Measurements from ENCODE around the gene CELSR1. TPM values are rescaled to one million over a fixed set of nuclear protein-coding genes. Genes with fewer than 3 reads are reported as not detected.

The CELSR1 gene
- total and polyA plus RNA-seq, 2 donors from 2014 or later: 15.7 to 49.9 TPM

DNA sequence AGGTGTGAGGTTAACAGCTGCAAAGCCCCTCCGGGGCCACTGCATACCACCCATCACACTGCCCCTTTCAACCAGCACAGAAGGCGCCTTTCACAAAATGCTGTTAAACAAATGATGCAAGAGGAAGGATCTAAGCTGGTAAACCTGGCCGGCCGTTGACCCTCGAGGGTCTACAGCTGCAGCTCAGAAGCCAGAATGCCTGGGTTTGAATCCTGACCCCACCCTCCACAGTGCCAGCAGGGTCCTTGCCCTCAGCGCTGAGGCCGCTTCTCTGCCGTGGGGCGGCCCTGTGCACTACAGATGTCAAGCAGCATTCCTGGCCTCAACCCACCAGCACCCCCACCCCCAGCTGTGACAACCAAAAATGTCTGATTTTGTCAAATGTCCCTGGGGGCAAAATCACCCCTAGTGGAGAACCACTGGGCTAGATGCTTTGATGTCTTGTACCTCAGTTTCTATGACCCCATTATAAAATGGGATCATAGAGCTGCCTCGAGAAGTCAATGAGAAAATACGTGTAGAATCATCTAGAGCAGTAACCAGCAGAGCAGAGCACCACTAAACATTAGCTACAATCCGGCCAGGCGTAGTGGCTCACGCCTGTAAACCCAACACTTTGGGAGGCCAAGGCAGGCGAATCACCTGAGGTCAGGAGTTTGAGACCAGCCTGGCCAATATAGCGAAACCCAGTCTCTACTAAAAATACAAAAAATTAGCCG lies 77.9 kb downstream of the CELSR1 start:
- peaks cover 0 to 3% (median 0%) of the 10 kb centered on the region in 3 donors for H3K4me1 ChIP-seq (ENCODE audit: control insufficient read depth in 2 of 3, insufficient read depth in 2 of 3, low read depth in 1 of 3, low read length in 3 of 3)
- no peaks in the 10 kb centered on the region for H3K27me3 ChIP-seq (ENCODE audit: control insufficient read depth, insufficient read depth, low read length)
- H3K9ac ChIP-seq (ENCODE audit: low read length in 3 of 3): no peak overlapping the region
- no peaks in the 10 kb centered on the region for H3K9me3 ChIP-seq (ENCODE audit: control insufficient read depth in 2 of 3, insufficient read depth in 1 of 3, low read length in 3 of 3)
- DNase-seq (no peak), FAIRE-seq (no peak)
- TF ChIP-seq, protein P1, sequence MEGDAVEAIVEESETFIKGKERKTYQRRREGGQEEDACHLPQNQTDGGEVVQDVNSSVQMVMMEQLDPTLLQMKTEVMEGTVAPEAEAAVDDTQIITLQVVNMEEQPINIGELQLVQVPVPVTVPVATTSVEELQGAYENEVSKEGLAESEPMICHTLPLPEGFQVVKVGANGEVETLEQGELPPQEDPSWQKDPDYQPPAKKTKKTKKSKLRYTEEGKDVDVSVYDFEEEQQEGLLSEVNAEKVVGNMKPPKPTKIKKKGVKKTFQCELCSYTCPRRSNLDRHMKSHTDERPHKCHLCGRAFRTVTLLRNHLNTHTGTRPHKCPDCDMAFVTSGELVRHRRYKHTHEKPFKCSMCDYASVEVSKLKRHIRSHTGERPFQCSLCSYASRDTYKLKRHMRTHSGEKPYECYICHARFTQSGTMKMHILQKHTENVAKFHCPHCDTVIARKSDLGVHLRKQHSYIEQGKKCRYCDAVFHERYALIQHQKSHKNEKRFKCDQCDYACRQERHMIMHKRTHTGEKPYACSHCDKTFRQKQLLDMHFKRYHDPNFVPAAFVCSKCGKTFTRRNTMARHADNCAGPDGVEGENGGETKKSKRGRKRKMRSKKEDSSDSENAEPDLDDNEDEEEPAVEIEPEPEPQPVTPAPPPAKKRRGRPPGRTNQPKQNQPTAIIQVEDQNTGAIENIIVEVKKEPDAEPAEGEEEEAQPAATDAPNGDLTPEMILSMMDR (IDR thresholded peaks at IDR 0.05; ENCODE audit: borderline replicate concordance, extremely low read depth, insufficient read depth): no peak
- no peak overlapping the region for H3K27ac ChIP-seq (ENCODE audit: low read depth in 2 of 2, low read length in 2 of 2)
- H3K4me3 ChIP-seq (ENCODE audit: low read length in 3 of 3): no peak overlapping the region
- intact Hi-C loops (cut with DNase I): no loop called here
- H3K36me3 ChIP-seq (ENCODE audit: control insufficient read depth in 2 of 3, insufficient read depth in 3 of 3, low read length in 3 of 3): peaks cover 0 to 15% (median 3%) of the 10 kb centered on the region in 3 donors

DNA sequence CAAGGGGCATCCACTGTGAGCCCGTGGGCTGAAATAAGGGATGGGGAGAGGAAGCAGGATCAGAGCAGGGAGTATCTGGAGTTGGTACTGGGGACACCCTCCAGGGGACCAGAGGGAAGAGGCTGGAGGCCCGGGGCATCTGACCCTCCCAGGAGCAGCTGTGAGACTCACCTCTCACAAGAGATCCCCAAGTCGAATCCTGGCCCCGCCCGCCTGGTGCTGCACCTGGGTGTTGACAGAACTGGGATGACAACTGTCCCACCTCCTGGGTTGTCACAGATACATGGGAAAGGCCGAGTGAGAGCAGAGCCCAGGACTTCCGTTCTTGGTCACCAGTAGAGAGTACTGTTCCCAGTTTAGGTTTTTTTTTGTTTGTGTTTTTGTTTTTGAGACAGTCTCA lies 78.9 kb downstream of the CELSR1 start:
- Histone ChIP-seq H3K27ac (ENCODE audit: low read depth in 2 of 2, low read length in 2 of 2) (no peak overlapping the region), H3K9ac (ENCODE audit: low read length in 3 of 3) (no peak overlapping the region), H3K27me3 (ENCODE audit: control insufficient read depth, insufficient read depth, low read length) (no peaks in the 10 kb centered on the region), H3K4me1 (ENCODE audit: control insufficient read depth in 2 of 3, insufficient read depth in 2 of 3, low read depth in 1 of 3, low read length in 3 of 3) (peaks cover 0 to 8% (median 3%) of the 10 kb centered on the region in 3 donors), H3K4me3 (ENCODE audit: low read length in 3 of 3) (no peak overlapping the region), H3K36me3 (ENCODE audit: control insufficient read depth in 2 of 3, insufficient read depth in 3 of 3, low read length in 3 of 3) (peaks cover 0 to 15% (median 3%) of the 10 kb centered on the region in 3 donors), H3K9me3 (ENCODE audit: control insufficient read depth in 2 of 3, insufficient read depth in 1 of 3, low read length in 3 of 3) (no peaks in the 10 kb centered on the region)
- DNase-seq (peak in 1 of 5 donors; percentile 77), FAIRE-seq (no peak)
- intact Hi-C loops (cut with DNase I): no loop called here
- TF ChIP-seq, protein P1 (IDR thresholded peaks at IDR 0.05; ENCODE audit: borderline replicate concordance, extremely low read depth, insufficient read depth): no peak

DNA sequence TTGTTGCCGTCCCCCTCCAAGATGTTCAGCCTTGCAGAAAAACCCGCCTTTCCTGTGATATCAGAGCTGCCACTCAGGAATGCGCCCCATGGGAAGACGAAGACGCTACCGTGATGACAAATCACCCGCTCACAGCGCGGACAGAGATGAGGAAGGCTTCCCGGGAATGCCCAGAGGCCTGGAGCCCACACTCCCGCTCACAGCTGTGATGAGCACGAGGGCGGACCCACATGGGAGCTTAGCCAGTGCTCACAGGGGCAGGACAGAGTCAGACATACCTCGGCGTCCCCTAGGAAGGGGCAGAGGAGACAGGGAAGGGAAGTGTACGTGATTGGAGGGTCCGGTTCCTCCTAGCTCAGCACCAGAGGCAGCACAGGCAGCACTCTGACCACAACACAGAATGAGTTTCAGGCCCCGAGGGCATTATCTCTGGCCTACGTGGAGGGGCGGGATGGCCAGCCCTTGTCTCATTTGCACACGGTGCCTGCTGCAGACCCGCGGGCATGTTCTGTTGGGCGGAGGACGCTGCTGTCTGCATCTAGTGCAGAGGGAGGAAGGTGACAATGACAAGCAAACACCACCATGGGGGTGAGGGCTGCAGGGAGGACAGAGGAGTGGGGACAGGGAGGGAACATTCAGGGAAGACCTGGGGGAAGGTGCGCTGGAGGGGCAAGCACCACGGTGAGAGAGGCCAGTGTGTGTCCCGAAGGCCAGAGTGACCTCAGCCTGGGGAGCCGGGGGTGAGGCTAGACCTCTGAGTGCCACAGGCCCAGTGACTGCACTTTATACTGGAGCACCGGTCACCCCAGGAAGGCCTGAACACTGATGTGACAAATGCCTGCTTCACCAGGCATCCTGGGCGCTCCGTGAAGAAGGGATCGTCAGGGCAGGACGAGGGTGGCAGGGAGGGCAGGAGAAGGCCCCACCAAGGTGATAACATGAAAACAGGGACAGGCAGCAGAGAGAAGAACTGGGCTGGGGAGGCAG lies 79.6 kb downstream of the CELSR1 start:
- Histone ChIP-seq H3K4me1 (ENCODE audit: control insufficient read depth in 2 of 3, insufficient read depth in 2 of 3, low read depth in 1 of 3, low read length in 3 of 3) (peaks cover 0 to 8% (median 6%) of the 10 kb centered on the region in 3 donors), H3K9me3 (ENCODE audit: control insufficient read depth in 2 of 3, insufficient read depth in 1 of 3, low read length in 3 of 3) (no peaks in the 10 kb centered on the region), H3K4me3 (ENCODE audit: low read length in 3 of 3) (no peak overlapping the region), H3K36me3 (ENCODE audit: control insufficient read depth in 2 of 3, insufficient read depth in 3 of 3, low read length in 3 of 3) (peaks cover 0 to 14% (median under 1%) of the 10 kb centered on the region in 3 donors), H3K27ac (ENCODE audit: low read depth in 2 of 2, low read length in 2 of 2) (no peak overlapping the region), H3K27me3 (ENCODE audit: control insufficient read depth, insufficient read depth, low read length) (no peaks in the 10 kb centered on the region), H3K9ac (ENCODE audit: low read length in 3 of 3) (no peak overlapping the region)
- DNase-seq (peak in 4 of 5 donors; percentile 55 to 80 (median 62)), FAIRE-seq (no peak)
- TF ChIP-seq, protein P1 (IDR thresholded peaks at IDR 0.05; ENCODE audit: borderline replicate concordance, extremely low read depth, insufficient read depth): no peak
- intact Hi-C loops (cut with DNase I): no loop called here

Data from kidney (tissue), 14 donors.